Mesendoderm (in vitro differentiated cells): ENCODE measurements around the gene PKP4.
A peak's percentile ranks its signal among the peaks of the same experiment; 100 is the strongest.

ENCODE experiments used
- DNase-seq: peaks from one replicate; pipeline ENCODE4 v3.0.0; 2013
- H2AK5ac ChIP-seq: 2 replicates; pipeline ENCODE4 v1.6.1; 2013; ENCODE audit warnings: low read length, inconsistent platforms
- H2BK120ac ChIP-seq: 2 replicates; pipeline ENCODE4 v1.6.1; 2013; ENCODE audit warnings: low read depth, mild to moderate bottlenecking, low read length, moderate library complexity, mixed read lengths
- H2BK15ac ChIP-seq: replicated peaks from 2 replicates; pipeline ENCODE4 v1.6.1; 2013; ENCODE audit warnings: low read depth, mild to moderate bottlenecking, moderate library complexity
- H2BK5ac ChIP-seq: 2 replicates; pipeline ENCODE4 v1.6.1; 2013; ENCODE audit warnings: low read length, inconsistent platforms
- H3K18ac ChIP-seq: 2 replicates; pipeline ENCODE4 v1.6.1; 2013; ENCODE audit warnings: mild to moderate bottlenecking, low read length, mixed read lengths
- H3K23ac ChIP-seq: one replicate; pipeline ENCODE4 v1.6.1; 2013; ENCODE audit warnings: low read length
- H3K27ac ChIP-seq: 2 replicates; pipeline ENCODE4 v1.5.1; 2013; ENCODE audit warnings: low read depth, mild to moderate bottlenecking, inconsistent platforms, low read length, moderate library complexity
- H3K27me3 ChIP-seq: 2 replicates; pipeline ENCODE4 v1.6.1; 2013; ENCODE audit warnings: low read length, control low read depth, mild to moderate bottlenecking, inconsistent platforms; ENCODE audit not compliant: insufficient read depth, poor library complexity
- H3K36me3 ChIP-seq: 2 replicates; pipeline ENCODE4 v1.6.1; 2013; ENCODE audit warnings: low read length, inconsistent platforms; ENCODE audit not compliant: control insufficient read depth, insufficient read depth
- H3K4ac ChIP-seq: one replicate; pipeline ENCODE4 v1.6.1; 2013; ENCODE audit warnings: low read depth, mild to moderate bottlenecking, low read length, moderate library complexity
- H3K4me1 ChIP-seq: 2 replicates; pipeline ENCODE4 v1.6.1; 2013; ENCODE audit warnings: low read depth, low read length, inconsistent platforms; ENCODE audit not compliant: control insufficient read depth
- H3K4me2 ChIP-seq: 2 replicates; pipeline ENCODE4 v1.6.1; 2013; ENCODE audit warnings: low read length
- H3K4me3 ChIP-seq: 2 replicates; pipeline ENCODE4 v1.5.1; 2013; ENCODE audit warnings: mild to moderate bottlenecking, low read length
- H3K56ac ChIP-seq: one replicate; pipeline ENCODE4 v1.6.1; 2013; ENCODE audit warnings: low read length
- H3K79me1 ChIP-seq: 2 replicates; pipeline ENCODE4 v1.6.1; 2013; ENCODE audit warnings: low read length, inconsistent platforms
- H3K79me2 ChIP-seq: 2 replicates; pipeline ENCODE4 v1.6.1; 2013; ENCODE audit warnings: mild to moderate bottlenecking, low read length; ENCODE audit not compliant: control insufficient read depth, insufficient read depth
- H3K9ac ChIP-seq: 2 replicates; pipeline ENCODE4 v1.6.1; 2013; ENCODE audit warnings: low read length, inconsistent platforms
- H4K5ac ChIP-seq: one replicate; pipeline ENCODE4 v1.6.1; 2013; ENCODE audit warnings: low read length
- H4K8ac ChIP-seq: one replicate; pipeline ENCODE4 v1.6.1; 2013; ENCODE audit warnings: low read depth, mild to moderate bottlenecking, control low read depth, low read length, moderate library complexity
- WGBS: extraction: QIAGEN DNeasy Blood & Tissue Kit; methylation state at CpG from one replicate; pipeline ENCODE4 v1.1.7; 2013; ENCODE audit warnings: low lambda C conversion rate, missing lambda C conversion rate; ENCODE audit not compliant: insufficient coverage; ENCODE audit errors: extremely low coverage; 5-methylcytosine and 5-hydroxymethylcytosine counted together

PKP4 gene

GRCh38 chr2:158482594-158482993 is 25.8 kb downstream of the PKP4 start:
- Histone ChIP-seq H2AK5ac (no peak overlapping the region), H3K4me2 (no peak overlapping the region), H3K27ac (no peak overlapping the region)

DNA sequence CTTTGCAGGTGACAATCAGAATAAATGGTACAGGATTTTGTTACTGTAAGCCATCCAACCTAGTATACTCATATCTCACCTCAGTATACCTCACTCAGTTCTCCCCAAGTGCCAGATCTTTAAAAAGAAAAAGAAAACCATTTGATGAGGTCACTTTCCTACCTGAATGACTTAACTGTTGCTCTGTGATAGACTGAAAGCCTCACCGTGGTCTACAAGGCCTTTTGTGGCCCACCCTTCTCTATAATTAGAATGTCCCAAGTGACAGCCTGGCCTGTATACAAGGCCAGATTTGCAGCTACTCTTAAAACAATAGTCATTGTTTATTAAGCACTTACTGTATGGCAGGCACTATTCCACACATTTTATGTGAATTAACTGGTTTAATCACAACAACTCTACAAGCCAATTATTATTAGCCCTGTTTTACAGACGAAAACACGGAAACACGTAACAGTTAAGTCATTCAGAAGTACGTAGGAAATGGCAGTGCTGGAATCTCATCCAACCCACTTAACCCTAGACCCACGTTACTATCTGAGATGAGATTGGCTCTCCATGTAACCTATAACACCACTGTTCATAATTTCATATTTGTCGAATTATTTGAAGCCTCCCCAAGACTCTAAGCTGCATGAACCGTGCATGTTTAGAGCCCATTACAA is 28.3 kb downstream of the PKP4 start:
- Histone ChIP-seq H2BK15ac (no peak overlapping the region), H4K5ac (no peak overlapping the region), H3K18ac (no peak overlapping the region), H3K4me2 (no peak overlapping the region), H2BK120ac (no peak overlapping the region), H2AK5ac (no peak overlapping the region), H3K27ac (no peak overlapping the region), H3K9ac (no peak overlapping the region), H3K23ac (no peak overlapping the region), H4K8ac (no peak overlapping the region), H3K79me2 (peaks cover 22% of the 10 kb centered on the region), H3K4me3 (no peak overlapping the region), H2BK5ac (no peak overlapping the region), H3K36me3 (no peaks in the 10 kb centered on the region), H3K79me1 (peaks cover 8% of the 10 kb centered on the region), H3K27me3 (no peaks in the 10 kb centered on the region), H3K4ac (no peak overlapping the region), H3K56ac (no peak overlapping the region), H3K4me1 (peaks cover 3% of the 10 kb centered on the region)
- WGBS: no CpG with 5 or more reads among the region's 8 CpGs
- DNase-seq: no peak

More at GRCh38 chr2:158482594-158482993, 25.8 kb downstream of the PKP4 start:
- H3K4me3 ChIP-seq: no peak overlapping the region
- H2BK15ac ChIP-seq: no peak overlapping the region
- H3K79me1 ChIP-seq: peaks cover 7% of the 10 kb centered on the region
- peak; percentile 58 for DNase-seq
- peaks cover 1% of the 10 kb centered on the region for H3K4me1 ChIP-seq
- no peak overlapping the region for H3K23ac ChIP-seq
- peaks cover 26% of the 10 kb centered on the region for H3K79me2 ChIP-seq
- H3K36me3 ChIP-seq: no peaks in the 10 kb centered on the region
- no peak overlapping the region for H2BK120ac ChIP-seq
- no peak overlapping the region for H3K18ac ChIP-seq
- H4K8ac ChIP-seq: no peak overlapping the region
- H3K27me3 ChIP-seq: no peaks in the 10 kb centered on the region
- no peak overlapping the region for H3K56ac ChIP-seq
- no peak overlapping the region for H3K4ac ChIP-seq
- no peak overlapping the region for H4K5ac ChIP-seq
- H3K9ac ChIP-seq: no peak overlapping the region
- no peak overlapping the region for H2BK5ac ChIP-seq

DNA sequence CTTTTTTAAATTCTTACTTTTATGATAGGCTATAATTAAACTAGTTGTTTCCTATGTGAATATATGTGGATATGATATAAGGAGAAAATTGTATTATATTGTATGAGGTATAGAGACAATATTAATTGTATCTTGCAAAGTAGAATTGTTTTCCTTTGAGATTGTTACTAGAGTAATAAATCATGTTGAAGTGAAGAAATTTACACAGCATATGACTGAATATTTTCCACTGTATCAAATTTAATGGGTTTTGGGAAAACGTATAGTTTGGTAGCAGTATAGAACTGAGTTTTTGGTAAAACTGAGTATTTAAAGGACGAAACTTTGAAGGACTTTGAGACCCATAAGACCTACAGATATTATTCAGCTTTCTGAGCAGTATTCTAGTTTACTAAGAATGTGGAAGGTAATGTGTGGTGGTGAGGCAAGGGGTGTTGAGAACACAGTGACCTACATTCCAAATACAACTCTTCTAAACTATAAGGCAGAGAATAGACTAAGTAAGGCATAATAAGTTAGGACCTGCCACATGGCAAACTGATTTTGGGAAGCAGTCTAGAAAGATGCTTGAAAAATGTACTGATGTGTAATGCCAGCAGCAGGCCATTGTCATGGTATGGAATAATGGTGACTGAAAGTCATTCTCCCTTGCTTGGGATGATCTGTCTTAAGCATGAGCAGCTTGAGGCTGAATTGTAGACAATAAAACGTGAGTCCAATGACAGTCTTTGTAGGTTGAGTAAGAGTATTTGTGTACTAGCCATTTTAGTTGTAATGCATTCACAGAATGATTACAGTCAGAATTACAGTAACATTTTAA is 29.6 kb downstream of the PKP4 start:
- no peak overlapping the region for H2BK5ac ChIP-seq
- DNase-seq: no peak

DNA sequence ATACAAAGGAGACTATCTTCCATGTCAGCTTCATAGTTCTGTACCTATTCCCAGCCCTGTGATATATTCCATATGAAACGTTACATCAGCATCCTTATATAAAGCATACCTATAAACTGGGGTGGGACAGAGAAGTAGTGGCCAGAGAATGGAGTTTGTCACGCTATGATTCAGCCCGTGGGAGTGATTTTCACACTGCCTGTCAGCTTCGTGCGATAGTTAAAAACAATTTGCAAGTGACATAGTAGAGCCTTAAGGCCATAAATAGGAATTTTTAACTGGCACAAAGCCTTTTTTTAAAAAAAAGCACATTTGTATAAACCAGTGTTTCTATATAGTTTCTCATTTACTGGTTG is 30.2 kb downstream of the PKP4 start:
- no peak overlapping the region for H3K4me2 ChIP-seq
- no peak overlapping the region for H3K9ac ChIP-seq
- no peaks in the 10 kb centered on the region for H3K36me3 ChIP-seq
- no peak for DNase-seq
- H3K27ac ChIP-seq: no peak overlapping the region
- H2AK5ac ChIP-seq: no peak overlapping the region
- no peak overlapping the region for H3K4me3 ChIP-seq
- no peak overlapping the region for H3K56ac ChIP-seq
- H4K8ac ChIP-seq: no peak overlapping the region
- no peaks in the 10 kb centered on the region for H3K27me3 ChIP-seq
- no peak overlapping the region for H2BK5ac ChIP-seq
- H3K23ac ChIP-seq: no peak overlapping the region
- H3K79me1 ChIP-seq: peaks cover 14% of the 10 kb centered on the region
- no peak overlapping the region for H2BK15ac ChIP-seq
- H2BK120ac ChIP-seq: no peak overlapping the region
- WGBS: no CpG with 5 or more reads among the region's 5 CpGs
- peaks cover 3% of the 10 kb centered on the region for H3K4me1 ChIP-seq
- H3K79me2 ChIP-seq: peaks cover 34% of the 10 kb centered on the region
- H3K18ac ChIP-seq: no peak overlapping the region
- H3K4ac ChIP-seq: no peak overlapping the region
- H4K5ac ChIP-seq: no peak overlapping the region

More for the DNA sequence above, 29.6 kb downstream of the PKP4 start:
- Histone ChIP-seq H3K79me2 (peaks cover 30% of the 10 kb centered on the region), H2AK5ac (no peak overlapping the region), H3K23ac (no peak overlapping the region), H3K4me1 (peaks cover 3% of the 10 kb centered on the region), H3K4ac (no peak overlapping the region), H3K27ac (no peak overlapping the region), H4K5ac (no peak overlapping the region), H3K56ac (no peak overlapping the region), H3K18ac (no peak overlapping the region), H2BK15ac (no peak overlapping the region), H4K8ac (no peak overlapping the region), H3K4me3 (no peak overlapping the region), H2BK120ac (no peak overlapping the region), H3K79me1 (peaks cover 14% of the 10 kb centered on the region), H3K27me3 (no peaks in the 10 kb centered on the region), H3K9ac (no peak overlapping the region), H3K4me2 (no peak overlapping the region), H3K36me3 (no peaks in the 10 kb centered on the region)
- 100% methylated on average over 2 of the region's 3 CpGs for WGBS

- Histone ChIP-seq H3K4me3 (no peak overlapping the region), H3K18ac (no peak overlapping the region), H3K4ac (no peak overlapping the region), H2BK15ac (no peak overlapping the region), H4K5ac (no peak overlapping the region), H2AK5ac (no peak overlapping the region), H3K4me2 (no peak overlapping the region), H4K8ac (no peak overlapping the region), H3K79me2 (peaks cover 33% of the 10 kb centered on the region), H3K23ac (no peak overlapping the region), H3K56ac (no peak overlapping the region), H3K36me3 (no peaks in the 10 kb centered on the region), H2BK5ac (no peak overlapping the region), H2BK120ac (no peak overlapping the region), H3K79me1 (peaks cover 11% of the 10 kb centered on the region), H3K27ac (no peak overlapping the region), H3K27me3 (no peaks in the 10 kb centered on the region), H3K4me1 (peaks cover 3% of the 10 kb centered on the region), H3K9ac (no peak overlapping the region)
- DNase-seq: no peak
Measured at GRCh38 chr2:158487419-158487818, 30.7 kb downstream of the PKP4 start.
